B cell (primary cell): ENCODE results near the gene CPLANE1. TPM values are rescaled to one million over a fixed set of nuclear protein-coding genes. Genes with fewer than 3 reads are reported as not detected.
"Not testable (repeated sequence)": the region's sequence is repeated elsewhere in the genome, so short reads cannot be mapped to it uniquely, and the experiment has no call there.

Source experiments
- ATAC-seq: fragments of 200-7000 bp; cut with Tn5 transposase; one replicate; pipeline ENCODE4 v1.10.0; 2021; ENCODE audit warnings: low read depth, mild to moderate bottlenecking, moderate number of reproducible peaks, moderate library complexity
- CTCF ChIA-PET: fragments of 350-600 bp; sonication (Branson Sonifier 250); formaldehyde crosslinking; loops from one replicate; lab custom pipeline; 2021; ENCODE audit warnings: antibody characterized with exemption, inconsistent platforms; lab: Charles Lee
- POLR2A ChIA-PET: fragments of 350-600 bp; sonication (Branson Sonifier 250); formaldehyde crosslinking; loops from one replicate; lab custom pipeline; 2021; ENCODE audit warnings: antibody characterized with exemption; lab: Charles Lee
- DNase-seq: peaks from one replicate; pipeline ENCODE4 v3.0.0; 2013
- H2AFZ ChIP-seq: 2 replicates; pipeline ENCODE4 v1.6.1; 2012; ENCODE audit warnings: mild to moderate bottlenecking, low read depth, low read length; ENCODE audit not compliant: insufficient read depth, poor library complexity, severe bottlenecking
- H3K27ac ChIP-seq, 2 donors: 1 replicate in 1 of 2; 2 replicates in 1 of 2; pipeline ENCODE4 v1.5.1; 2012 to 2013; ENCODE audit warnings: low read length in 2 of 2, mild to moderate bottlenecking in 2 of 2, moderate library complexity in 1 of 2
- H3K27me3 ChIP-seq, 4 experiments: fragments of 200-600 bp in 1 of 4; sonication (generic) in 1 of 4; replicated peaks in 1 of 4; 1 replicate in 2 of 4; 2 replicates in 2 of 4; pipeline versions ENCODE4 v1.6.1 to v1.7.0; 2013 to 2016; ENCODE audit warnings: low read length in 3 of 4, mild to moderate bottlenecking in 2 of 4, mixed read lengths in 1 of 4, moderate library complexity in 1 of 4; ENCODE audit not compliant: insufficient read depth in 4 of 4, control insufficient read depth in 3 of 4; ENCODE audit errors: control extremely low read depth in 1 of 4
- H3K36me3 ChIP-seq, 2 experiments: replicated peaks in 1 of 2; 1 replicate in 1 of 2; 2 replicates in 1 of 2; pipeline versions ENCODE4 v1.6.1 to v1.7.1; 2013; ENCODE audit warnings: low read length in 1 of 2; ENCODE audit not compliant: insufficient read depth in 2 of 2, control insufficient read depth in 1 of 2; ENCODE audit errors: control extremely low read depth in 1 of 2, extremely low read depth in 1 of 2
- H3K4me1 ChIP-seq, 2 donors: fragments of 200-600 bp in 1 of 2; sonication (generic) in 1 of 2; 1 replicate in 1 of 2; 2 replicates in 1 of 2; pipeline versions ENCODE4 v1.5.1 to v1.6.1; 2013 to 2017; ENCODE audit warnings: low read length in 2 of 2; ENCODE audit not compliant: control insufficient read depth in 2 of 2, insufficient read depth in 2 of 2
- H3K4me2 ChIP-seq: replicated peaks from 2 replicates; pipeline ENCODE3; 2012; ENCODE audit warnings: mild to moderate bottlenecking, low read depth, low read length; ENCODE audit not compliant: poor library complexity, severe bottlenecking
- H3K4me3 ChIP-seq, 5 experiments: fragments of 200-600 bp in 1 of 5; sonication (generic) in 1 of 5; 1 replicate in 3 of 5; 2 replicates in 2 of 5; pipeline versions ENCODE4 v1.5.1 to v1.7.0; 2011 to 2016; ENCODE audit warnings: low read length in 4 of 5, mild to moderate bottlenecking in 4 of 5, low read depth in 2 of 5, control low read depth in 1 of 5, moderate library complexity in 1 of 5; ENCODE audit not compliant: insufficient read depth in 1 of 5; ENCODE audit errors: control extremely low read depth in 1 of 5, extremely low read depth in 1 of 5
- H3K79me2 ChIP-seq: fragments of 200-600 bp; sonication (generic); one replicate; pipeline ENCODE4 v1.6.0; 2016; ENCODE audit warnings: low read length; ENCODE audit not compliant: control insufficient read depth, insufficient read depth
- H3K9ac ChIP-seq: fragments of 200-600 bp; sonication (generic); 2 replicates; pipeline ENCODE4 v1.6.1; 2017; ENCODE audit warnings: mild to moderate bottlenecking, low read length, moderate library complexity
- H3K9me3 ChIP-seq, 3 donors: one replicate each; pipeline versions ENCODE4 v1.6.1 to v1.7.1; 2013; ENCODE audit warnings: low read length in 2 of 3; ENCODE audit not compliant: control insufficient read depth in 2 of 3, insufficient read depth in 1 of 3; ENCODE audit errors: control extremely low read depth in 1 of 3
- H4K20me1 ChIP-seq: 2 replicates; pipeline ENCODE4 v1.6.0; 2012; ENCODE audit warnings: mild to moderate bottlenecking, low read length; ENCODE audit not compliant: insufficient read depth, control insufficient read depth, poor library complexity, severe bottlenecking
- H3K27ac Mint-ChIP-seq: one replicate; pipeline ENCODE4 v1.8.0; 2021; ENCODE audit warnings: mixed read lengths
- H3K27me3 Mint-ChIP-seq: one replicate; pipeline ENCODE4 v1.8.0; 2021; ENCODE audit warnings: mixed read lengths
- H3K4me1 Mint-ChIP-seq: one replicate; pipeline ENCODE4 v1.8.0; 2021; ENCODE audit warnings: mixed read lengths
- H3K4me3 Mint-ChIP-seq: one replicate; pipeline ENCODE4 v1.8.0; 2021; ENCODE audit warnings: mixed read lengths
- H3K9me3 Mint-ChIP-seq: one replicate; pipeline ENCODE4 v1.8.0; 2022; ENCODE audit warnings: mixed read lengths; ENCODE audit not compliant: insufficient read depth
- EZH2 ChIP-seq: IDR thresholded peaks from 2 replicates; pipeline ENCODE4 v1.6.1; 2012; ENCODE audit warnings: borderline replicate concordance, low read depth, mild to moderate bottlenecking, moderate library complexity, low read length; ENCODE audit not compliant: insufficient read depth, poor library complexity, severe bottlenecking
- WGBS: methylation state at CpG from one replicate; pipeline ENCODE4 v1.1.5; 2013; ENCODE audit warnings: missing lambda C conversion rate; ENCODE audit not compliant: insufficient coverage; 5-methylcytosine and 5-hydroxymethylcytosine counted together
- intact Hi-C: fragments of 100-400 bp; cut with micrococcal nuclease; formaldehyde crosslinking; loops from one replicate; pipeline ENCODE4 v1.10.0; 2022
- polyA plus RNA-seq: library from polyadenylated mRNA; depleted of rRNA; stranded (reverse); fragments of >200 nt; gene quantifications from 2 replicates; pipeline ENCODE4 v1.2.3, GENCODE V29; 2012
- total RNA-seq, 2 donors: library from RNA; stranded (reverse); fragments of 120-200 nt in 1 of 2; gene quantifications; 1 replicate in 1 of 2; 2 replicates in 1 of 2; pipeline versions ENCODE4 v1.2.3 to v1.2.4, GENCODE V29; 2013 to 2022
- TF ChIP-seq, protein P1 (sequence below): fragments of 200-600 bp; IDR thresholded peaks from one replicate; pipeline ENCODE4 v1.8.0; 2022; ENCODE audit warnings: antibody characterized with exemption, mild to moderate bottlenecking

CPLANE1 gene
- total and polyA plus RNA-seq, 2 donors (not counting 1 experiment from before 2014, with no cell fraction given): 1.9 to 17.9 TPM

DNA sequence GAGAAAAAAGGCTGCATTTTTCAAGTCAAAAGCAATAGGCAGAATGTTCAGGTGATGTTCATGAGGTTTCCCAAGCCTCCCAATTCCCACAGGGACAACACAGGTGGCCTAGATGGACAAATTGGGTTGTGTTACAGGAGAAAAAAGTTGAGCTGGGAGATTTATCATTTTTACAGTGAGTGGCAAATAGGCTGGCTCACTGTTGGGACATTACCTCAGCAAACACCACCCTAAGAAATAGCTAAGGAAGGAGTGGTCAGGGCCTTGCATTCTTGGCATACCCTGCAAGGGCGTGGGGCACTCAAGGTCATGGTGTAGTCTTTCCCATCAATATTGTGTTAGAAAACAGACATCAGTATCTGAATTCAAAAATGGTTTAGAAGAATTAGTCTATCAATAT, 23.3 kb upstream of the CPLANE1 start:
- POLR2A ChIA-PET: no interaction called here
- H3K9me3 ChIP-seq: peaks cover 0 to 6% (median 3%) of the 10 kb centered on the region in 3 donors
- Mint-ChIP-seq H3K27ac (no peak overlapping the region), H3K4me3 (no peak overlapping the region), H3K4me1 (no peaks in the 10 kb centered on the region), H3K9me3 (peaks cover 6% of the 10 kb centered on the region), H3K27me3 (no peaks in the 10 kb centered on the region)
- H3K27ac ChIP-seq: no peak overlapping the region
- H3K9ac ChIP-seq: no peak overlapping the region
- H3K36me3 ChIP-seq: no peaks in the 10 kb centered on the region
- no peaks in the 10 kb centered on the region for H3K4me1 ChIP-seq
- H3K4me2 ChIP-seq: no peak overlapping the region
- no peak overlapping the region for H2AFZ ChIP-seq
- no peak overlapping the region for H3K4me3 ChIP-seq
- TF ChIP-seq, protein P1, sequence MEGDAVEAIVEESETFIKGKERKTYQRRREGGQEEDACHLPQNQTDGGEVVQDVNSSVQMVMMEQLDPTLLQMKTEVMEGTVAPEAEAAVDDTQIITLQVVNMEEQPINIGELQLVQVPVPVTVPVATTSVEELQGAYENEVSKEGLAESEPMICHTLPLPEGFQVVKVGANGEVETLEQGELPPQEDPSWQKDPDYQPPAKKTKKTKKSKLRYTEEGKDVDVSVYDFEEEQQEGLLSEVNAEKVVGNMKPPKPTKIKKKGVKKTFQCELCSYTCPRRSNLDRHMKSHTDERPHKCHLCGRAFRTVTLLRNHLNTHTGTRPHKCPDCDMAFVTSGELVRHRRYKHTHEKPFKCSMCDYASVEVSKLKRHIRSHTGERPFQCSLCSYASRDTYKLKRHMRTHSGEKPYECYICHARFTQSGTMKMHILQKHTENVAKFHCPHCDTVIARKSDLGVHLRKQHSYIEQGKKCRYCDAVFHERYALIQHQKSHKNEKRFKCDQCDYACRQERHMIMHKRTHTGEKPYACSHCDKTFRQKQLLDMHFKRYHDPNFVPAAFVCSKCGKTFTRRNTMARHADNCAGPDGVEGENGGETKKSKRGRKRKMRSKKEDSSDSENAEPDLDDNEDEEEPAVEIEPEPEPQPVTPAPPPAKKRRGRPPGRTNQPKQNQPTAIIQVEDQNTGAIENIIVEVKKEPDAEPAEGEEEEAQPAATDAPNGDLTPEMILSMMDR: no peak
- TF ChIP-seq EZH2: no peak
- H4K20me1 ChIP-seq: no peaks in the 10 kb centered on the region
- no peaks in the 10 kb centered on the region for H3K79me2 ChIP-seq
- no peak for DNase-seq
- no CpG with 5 or more reads among the region's 1 CpG for WGBS
- CTCF ChIA-PET: interaction anchor here (0.7 kb wide), 1 partner anchor 162 kb away, joined by 3 read pairs; no protein-coding TSS in a partner anchor
- no peaks in the 10 kb centered on the region for H3K27me3 ChIP-seq
- no peak for ATAC-seq
- intact Hi-C loops: no loop called here

DNA sequence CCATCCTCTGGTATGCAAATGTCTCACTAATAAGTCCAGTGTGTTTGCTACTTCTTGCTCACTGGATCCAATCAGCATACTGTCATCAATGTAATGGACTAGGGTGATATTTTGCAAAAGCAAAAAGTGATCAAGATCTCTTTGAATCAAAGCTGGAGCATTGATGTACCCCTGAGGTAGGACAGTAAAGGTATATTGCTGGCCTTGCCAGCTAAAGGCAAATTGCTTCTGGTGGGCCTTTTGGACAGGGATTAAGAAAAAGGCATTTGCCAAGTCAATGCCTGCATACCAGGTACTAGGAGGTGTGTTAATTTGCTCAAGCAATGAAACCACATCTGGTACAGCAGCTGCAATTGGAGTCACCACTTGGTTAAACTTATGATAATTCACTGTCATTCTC, 18.9 kb upstream of the CPLANE1 start:
- H3K27me3 Mint-ChIP-seq, H3K9me3 ChIP-seq, H3K4me3 Mint-ChIP-seq, H3K79me2 ChIP-seq, H3K4me2 ChIP-seq, H3K4me1 ChIP-seq, H3K36me3 ChIP-seq, H3K9ac ChIP-seq, POLR2A ChIA-PET, H3K27ac ChIP-seq, H3K4me3 ChIP-seq, intact Hi-C loops, CTCF ChIA-PET, H3K4me1 Mint-ChIP-seq, DNase-seq, H3K27ac Mint-ChIP-seq, H2AFZ ChIP-seq, H4K20me1 ChIP-seq, H3K27me3 ChIP-seq, H3K9me3 Mint-ChIP-seq, ATAC-seq: not testable (repeated sequence)
